GM21381 (cell line): Measurements from ENCODE around the gene APOBEC4.
A peak's percentile ranks its signal among the peaks of the same experiment; 100 is the strongest.
"Not testable (repeated sequence)": the region's sequence is repeated elsewhere in the genome, so short reads cannot be mapped to it uniquely, and the experiment has no call there.

Experiments
- ATAC-seq: cut with Tn5 transposase; IDR thresholded peaks from one replicate; pipeline ENCODE4 v1.9.1; 2021; ENCODE audit warnings: mild to moderate bottlenecking, moderate library complexity; ENCODE audit not compliant: unreplicated experiment

APOBEC4 gene

GRCh38 chr1:183652547-183653461 lies at the start of gene APOBEC4:
APOBEC4 (minus strand) TSS chr1:183653316; CDS start chr1:183648781, 4,535 bp downstream.
- ATAC-seq: peak; percentile 26

GRCh38 chr1:183702813-183703198 lies 49.7 kb upstream of the APOBEC4 start:
- no peak for ATAC-seq

GRCh38 chr1:183702087-183702812 lies 49.1 kb upstream of the APOBEC4 start:
- ATAC-seq: no peak

- ATAC-seq: no peak
These were observed 46.6 kb upstream of the APOBEC4 start for GRCh38 chr1:183699616-183700160.

GRCh38 chr1:183697814-183698590 lies 44.9 kb upstream of the APOBEC4 start:
- no peak for ATAC-seq

GRCh38 chr1:183696981-183697380 lies 43.9 kb upstream of the APOBEC4 start:
- ATAC-seq: no peak

- no peak for ATAC-seq
These were observed 41.6 kb upstream of the APOBEC4 start for GRCh38 chr1:183694755-183695154.

GRCh38 chr1:183694066-183694465 lies 41.0 kb upstream of the APOBEC4 start:
- ATAC-seq: no peak

- no peak for ATAC-seq
These were observed 40.4 kb upstream of the APOBEC4 start for GRCh38 chr1:183693521-183693920.

- ATAC-seq: peak; percentile 69
These were observed 36.7 kb upstream of the APOBEC4 start for GRCh38 chr1:183689762-183690204.

GRCh38 chr1:183688341-183689060 lies 35.4 kb upstream of the APOBEC4 start:
- no peak for ATAC-seq

- no peak for ATAC-seq
These were observed 34.6 kb upstream of the APOBEC4 start for GRCh38 chr1:183687546-183688304.

GRCh38 chr1:183686229-183686628 lies 33.1 kb upstream of the APOBEC4 start:
- ATAC-seq: no peak

- no peak for ATAC-seq
These were observed 32.1 kb upstream of the APOBEC4 start for GRCh38 chr1:183685112-183685713.

GRCh38 chr1:183679363-183679762 lies 26.2 kb upstream of the APOBEC4 start:
- ATAC-seq: not testable (repeated sequence)

- ATAC-seq: no peak
These were observed 25.7 kb upstream of the APOBEC4 start for GRCh38 chr1:183678819-183679218.

- ATAC-seq: no peak
These were observed 23.6 kb upstream of the APOBEC4 start for GRCh38 chr1:183676586-183677189.

GRCh38 chr1:183675883-183676585 lies 22.9 kb upstream of the APOBEC4 start:
- no peak for ATAC-seq
